H1 (cell line): ENCODE measurements around the gene EPYC. TPM values are rescaled to one million over a fixed set of nuclear protein-coding genes. Genes with fewer than 3 reads are reported as not detected.

Source experiments
- CTCF ChIA-PET: fragments of 300-600 bp; sonication (Branson Sonifier 250); formaldehyde crosslinking; loops from one replicate; lab custom pipeline; 2021; ENCODE audit not compliant: partially characterized antibody; lab: Charles Lee
- POLR2A ChIA-PET: fragments of 300-600 bp; sonication (Branson Sonifier 250); formaldehyde crosslinking; loops from one replicate; lab custom pipeline; 2021; ENCODE audit warnings: inconsistent platforms; ENCODE audit not compliant: partially characterized antibody; lab: Charles Lee
- DNase-seq, 2 experiments: peaks; one replicate each; pipeline versions ENCODE4 v3.0.0 to v3.0.0-alpha.2; 2010 to 2022; ENCODE audit warnings: low spot score in 2 of 2, low read depth in 1 of 2, mixed read lengths in 1 of 2
- FAIRE-seq: peaks from 2 replicates; lab custom pipeline; 2011; peaks lifted over from hg19 to GRCh38; lab: Jason Lieb, UNC
- H2AFZ ChIP-seq: 2 replicates; pipeline ENCODE4 v1.8.1; 2012; ENCODE audit warnings: low read length, inconsistent platforms
- H2AK5ac ChIP-seq: 2 replicates; pipeline ENCODE4 v1.6.1; 2013; ENCODE audit warnings: low read depth, low read length
- H2BK120ac ChIP-seq: replicated peaks from 2 replicates; pipeline ENCODE3; 2013; ENCODE audit warnings: low read depth, low read length, inconsistent platforms
- H2BK12ac ChIP-seq: 2 replicates; pipeline ENCODE4 v1.6.1; 2013; ENCODE audit warnings: low read depth, low read length
- H2BK15ac ChIP-seq: 2 replicates; pipeline ENCODE4 v1.6.1; 2013; ENCODE audit warnings: low read length
- H2BK20ac ChIP-seq: 2 replicates; pipeline ENCODE4 v1.6.1; 2013; ENCODE audit warnings: low read length
- H2BK5ac ChIP-seq: 2 replicates; pipeline ENCODE4 v1.6.1; 2013; ENCODE audit warnings: low read depth, low read length
- H3K14ac ChIP-seq: 2 replicates; pipeline ENCODE4 v1.6.1; 2013; ENCODE audit warnings: inconsistent platforms; ENCODE audit not compliant: insufficient read length
- H3K18ac ChIP-seq: 2 replicates; pipeline ENCODE4 v1.6.1; 2013; ENCODE audit warnings: low read length; ENCODE audit errors: extremely low read depth
- H3K23ac ChIP-seq: 2 replicates; pipeline ENCODE4 v1.6.1; 2013; ENCODE audit warnings: inconsistent platforms; ENCODE audit not compliant: insufficient read length
- H3K23me2 ChIP-seq: 2 replicates; pipeline ENCODE4 v1.6.1; 2013; ENCODE audit warnings: low read depth, low read length
- H3K27ac ChIP-seq: 2 replicates; pipeline ENCODE4 v1.6.1; 2011; ENCODE audit warnings: low read depth, low read length, inconsistent platforms
- H3K27me3 ChIP-seq, 4 experiments: replicated peaks in 1 of 4; 1 replicate in 1 of 4; 2 replicates in 3 of 4; pipeline versions ENCODE4 v1.6.1 to v1.8.1; 2011 to 2013; ENCODE audit warnings: low read length in 3 of 4, mild to moderate bottlenecking in 3 of 4, inconsistent platforms in 2 of 4, mixed read lengths in 2 of 4, moderate library complexity in 1 of 4; ENCODE audit not compliant: control insufficient read depth in 3 of 4, insufficient read depth in 3 of 4; ENCODE audit errors: extremely low read depth in 1 of 4
- H3K36me3 ChIP-seq, 4 experiments: 2 replicates each; pipeline versions ENCODE4 v1.6.1 to v1.8.1; 2011 to 2013; ENCODE audit warnings: mild to moderate bottlenecking in 4 of 4, low read length in 3 of 4, moderate library complexity in 2 of 4, control low read depth in 1 of 4, inconsistent platforms in 1 of 4; ENCODE audit not compliant: insufficient read depth in 4 of 4, control insufficient read depth in 2 of 4
- H3K4ac ChIP-seq: replicated peaks from 2 replicates; pipeline ENCODE3; 2013; ENCODE audit warnings: low read length, low read depth, mixed read lengths, inconsistent platforms; ENCODE audit not compliant: insufficient read length
- H3K4me1 ChIP-seq, 4 experiments: replicated peaks in 1 of 4; 1 replicate in 1 of 4; 2 replicates in 3 of 4; pipeline versions ENCODE4 v1.6.1 to v1.8.1; 2011 to 2013; ENCODE audit warnings: low read length in 3 of 4, inconsistent platforms in 2 of 4, mixed read lengths in 1 of 4; ENCODE audit not compliant: insufficient read depth in 4 of 4, control insufficient read depth in 3 of 4
- H3K4me2 ChIP-seq, 2 experiments: 2 replicates each; pipeline versions ENCODE4 v1.6.1 to v1.8.1; 2011 to 2013; ENCODE audit warnings: low read depth in 2 of 2, low read length in 2 of 2, control low read depth in 1 of 2, inconsistent platforms in 1 of 2, mild to moderate bottlenecking in 1 of 2; ENCODE audit not compliant: insufficient read depth in 1 of 2
- H3K4me3 ChIP-seq, 4 experiments: fragments of 200-600, 300-600 bp in 1 of 4; sonication (generic), shearing (Covaris generic), sonication (Bioruptor Twin) in 1 of 4; 2 replicates each; pipeline versions ENCODE4 v1.5.1 to v1.8.1; 2011 to 2016; ENCODE audit warnings: low read length in 4 of 4, low read depth in 3 of 4, control low read depth in 2 of 4, inconsistent platforms in 2 of 4, mild to moderate bottlenecking in 2 of 4, mixed read lengths in 1 of 4, moderate library complexity in 1 of 4; ENCODE audit not compliant: insufficient read depth in 2 of 4; ENCODE audit errors: extremely low read depth in 1 of 4
- H3K56ac ChIP-seq: replicated peaks from 2 replicates; pipeline ENCODE3; 2013; ENCODE audit warnings: low read depth, mild to moderate bottlenecking, mixed read lengths, low read length, inconsistent platforms; ENCODE audit not compliant: insufficient read length
- H3K79me1 ChIP-seq: 2 replicates; pipeline ENCODE4 v1.6.1; 2013; ENCODE audit warnings: low read depth, low read length, control low read depth
- H3K79me2 ChIP-seq, 2 experiments: 2 replicates each; pipeline versions ENCODE4 v1.6.1 to v1.8.1; 2012 to 2013; ENCODE audit warnings: low read length in 2 of 2, mild to moderate bottlenecking in 2 of 2, inconsistent platforms in 1 of 2; ENCODE audit not compliant: insufficient read depth in 2 of 2, control insufficient read depth in 1 of 2
- H3K9ac ChIP-seq, 4 experiments: replicated peaks in 1 of 4; 1 replicate in 1 of 4; 2 replicates in 3 of 4; pipeline versions ENCODE4 v1.6.1 to v1.8.1; 2011 to 2013; ENCODE audit warnings: low read depth in 3 of 4, low read length in 3 of 4, control low read depth in 2 of 4, mild to moderate bottlenecking in 2 of 4, moderate library complexity in 2 of 4, inconsistent platforms in 1 of 4; ENCODE audit errors: extremely low read depth in 1 of 4
- H3K9me3 ChIP-seq, 2 experiments: 2 replicates each; pipeline versions ENCODE4 v1.6.1 to v1.8.1; 2012 to 2013; ENCODE audit warnings: mild to moderate bottlenecking in 2 of 2, moderate library complexity in 2 of 2, control low read depth in 1 of 2, inconsistent platforms in 1 of 2, low read depth in 1 of 2, low read length in 1 of 2, mixed read lengths in 1 of 2; ENCODE audit not compliant: insufficient read depth in 2 of 2
- H4K20me1 ChIP-seq, 2 experiments: replicated peaks in 1 of 2; 2 replicates each; pipeline versions ENCODE3 to v1.8.1; 2011 to 2013; ENCODE audit warnings: inconsistent platforms in 2 of 2, low read length in 2 of 2, mild to moderate bottlenecking in 1 of 2; ENCODE audit not compliant: insufficient read depth in 2 of 2, control insufficient read depth in 1 of 2
- H4K5ac ChIP-seq: 2 replicates; pipeline ENCODE4 v1.6.1; 2013; ENCODE audit warnings: low read length, low read depth, mixed read lengths, inconsistent platforms; ENCODE audit not compliant: insufficient read length
- H4K8ac ChIP-seq: 2 replicates; pipeline ENCODE4 v1.8.0; 2013; ENCODE audit warnings: mild to moderate bottlenecking, moderate library complexity, low read length, inconsistent platforms; ENCODE audit not compliant: insufficient read depth; ENCODE audit errors: extremely low read depth
- H4K91ac ChIP-seq: replicated peaks from 2 replicates; pipeline ENCODE3; 2013; ENCODE audit warnings: low read length, mixed read lengths, inconsistent platforms; ENCODE audit not compliant: insufficient read length
- BCL11A ChIP-seq, 2 experiments: IDR thresholded peaks; one replicate each; pipeline ENCODE4 v1.6.1; 2011; ENCODE audit warnings: low read depth in 2 of 2, low read length in 2 of 2, mild to moderate bottlenecking in 2 of 2
- BRCA1 ChIP-seq: IDR thresholded peaks from 2 replicates; pipeline ENCODE4 v1.6.1; 2012; ENCODE audit warnings: low read depth, low read length, improper control_type of control experiment
- CHD1 ChIP-seq: IDR thresholded peaks from 2 replicates; pipeline ENCODE4 v1.6.1; 2012; ENCODE audit warnings: low read depth, low read length, improper control_type of control experiment
- E2F6 ChIP-seq: IDR thresholded peaks from 2 replicates; pipeline ENCODE4 v1.6.1; 2012; ENCODE audit warnings: inconsistent platforms
- EGR1 ChIP-seq: IDR thresholded peaks from 2 replicates; pipeline ENCODE4 v1.6.1; 2011; ENCODE audit warnings: low read depth, low read length, borderline replicate concordance
- KDM4A ChIP-seq: IDR thresholded peaks from one replicate; pipeline ENCODE4 v1.7.1; 2012; ENCODE audit warnings: low read depth, mild to moderate bottlenecking, moderate library complexity, low read length, inconsistent platforms; ENCODE audit not compliant: severe bottlenecking
- MAX ChIP-seq: IDR thresholded peaks from 2 replicates; pipeline ENCODE4 v1.6.1; 2012; ENCODE audit warnings: inconsistent platforms
- RAD21 ChIP-seq, 2 experiments: IDR thresholded peaks in 1 of 2; conservative IDR thresholded peaks in 1 of 2; 2 replicates each; pipeline ENCODE4 v1.6.1; 2011; ENCODE audit warnings: low read depth in 2 of 2, low read length in 2 of 2, improper control_type of control experiment in 1 of 2, inconsistent platforms in 1 of 2, mild to moderate bottlenecking in 1 of 2, moderate library complexity in 1 of 2
- SIN3A ChIP-seq, 2 experiments: IDR thresholded peaks in 1 of 2; conservative IDR thresholded peaks in 1 of 2; 2 replicates each; pipeline ENCODE4 v1.6.1; 2011 to 2012; ENCODE audit warnings: low read length in 2 of 2, improper control_type of control experiment in 1 of 2, low read depth in 1 of 2, mild to moderate bottlenecking in 1 of 2
- SUZ12 ChIP-seq: fragments of 200-600 bp; sonication (generic); IDR thresholded peaks from 2 replicates; pipeline ENCODE4 v1.6.1; 2012; ENCODE audit warnings: mild to moderate bottlenecking, inconsistent platforms, low read length, moderate library complexity, mixed read lengths
- TEAD4 ChIP-seq: IDR thresholded peaks from 2 replicates; pipeline ENCODE4 v1.6.1; 2012; ENCODE audit warnings: low read depth, low read length, inconsistent platforms, mixed read lengths
- WGBS, 2 experiments: shearing (Covaris generic) in 1 of 2; methylation state at CpG; one replicate each; pipeline versions ENCODE4 v1.1.6 to v1.1.7; 2013 to 2015; ENCODE audit warnings: low lambda C conversion rate in 2 of 2, mixed read lengths in 2 of 2, inconsistent platforms in 1 of 2, low coverage in 1 of 2, missing lambda C conversion rate in 1 of 2; ENCODE audit not compliant: insufficient replicate concordance in 2 of 2, insufficient coverage in 1 of 2, insufficient read length in 1 of 2; ENCODE audit errors: extremely low coverage in 1 of 2, missing lambda C conversion rate in 1 of 2; 5-methylcytosine and 5-hydroxymethylcytosine counted together
- polyA plus RNA-seq, 7 experiments: library from polyadenylated mRNA; depleted of rRNA in 3 of 7; stranded (reverse) in 5 of 7; unstranded in 2 of 7; fragments of >200 nt in 5 of 7; fragments of 200-250 nt in 2 of 7; gene quantifications; 1 replicate in 5 of 7; 2 replicates in 1 of 7; 4 replicates in 1 of 7; pipeline versions ENCODE4 v1.2.1 to v1.2.3, GENCODE V29; 2011 to 2013; ENCODE audit warnings: missing spikeins in 2 of 7, mixed read lengths in 2 of 7
- total RNA-seq: library from RNA; stranded (reverse); fragmentation: NEBNext Ultra II Directional; extraction: Animal tissue kit (Norgen Biotek cat#: 25700); gene quantifications from 2 replicates; pipeline ENCODE4 v1.2.1, GENCODE V29; 2021
- TF ChIP-seq, protein P1 (sequence below): IDR thresholded peaks from 2 replicates; pipeline ENCODE4 v1.6.1; 2011; ENCODE audit warnings: low read length, improper control_type of control experiment

The EPYC gene
- total and polyA plus RNA-seq, 2 of the 8 experiments (the other 6 are each of a cell fraction or from before 2014, with no cell fraction given): not detected

DNA sequence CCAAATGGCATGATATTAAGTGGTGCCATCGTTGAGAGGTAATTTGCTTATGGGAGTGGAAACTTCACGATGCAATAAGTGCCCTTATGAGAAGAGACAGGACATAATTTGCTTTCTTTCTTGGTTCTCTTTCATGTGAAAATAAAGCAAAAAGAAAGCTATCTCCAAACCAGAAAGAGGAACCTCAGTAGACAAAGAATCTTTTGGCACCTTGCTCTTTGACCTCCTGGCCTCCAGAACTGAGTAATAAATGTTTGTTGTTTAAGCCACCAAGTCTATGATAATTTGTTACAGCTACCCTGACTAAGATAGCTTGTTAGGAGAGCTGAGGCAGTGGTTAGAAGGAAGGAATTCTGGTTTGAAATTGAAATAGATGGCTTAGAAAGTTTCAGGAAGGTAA is 89.4 kb downstream of the EPYC start:
- no peak for FAIRE-seq
- no peak for TF ChIP-seq SIN3A (conservative IDR thresholded peaks at IDR 0.05 in 1 of 2, IDR thresholded peaks at IDR 0.05 in 1 of 2; ENCODE audit: low read depth in 1 of 2, low read length in 2 of 2)
- TF ChIP-seq BCL11A (IDR thresholded peaks at IDR 0.05; ENCODE audit: low read depth in 2 of 2, low read length in 2 of 2): no peak
- no peak for TF ChIP-seq KDM4A
- TF ChIP-seq TEAD4: no peak
- TF ChIP-seq SUZ12: no peak
- TF ChIP-seq EGR1: no peak
- no peak for TF ChIP-seq RAD21 (IDR thresholded peaks at IDR 0.05 in 1 of 2, conservative IDR thresholded peaks at IDR 0.05 in 1 of 2; ENCODE audit: low read depth in 2 of 2, low read length in 2 of 2)
- no peak for TF ChIP-seq E2F6
- TF ChIP-seq MAX: no peak
- no peak for TF ChIP-seq CHD1
- TF ChIP-seq, protein P1, sequence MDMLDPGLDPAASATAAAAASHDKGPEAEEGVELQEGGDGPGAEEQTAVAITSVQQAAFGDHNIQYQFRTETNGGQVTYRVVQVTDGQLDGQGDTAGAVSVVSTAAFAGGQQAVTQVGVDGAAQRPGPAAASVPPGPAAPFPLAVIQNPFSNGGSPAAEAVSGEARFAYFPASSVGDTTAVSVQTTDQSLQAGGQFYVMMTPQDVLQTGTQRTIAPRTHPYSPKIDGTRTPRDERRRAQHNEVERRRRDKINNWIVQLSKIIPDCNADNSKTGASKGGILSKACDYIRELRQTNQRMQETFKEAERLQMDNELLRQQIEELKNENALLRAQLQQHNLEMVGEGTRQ: no peak
- no peak for TF ChIP-seq BRCA1

More for the DNA sequence above, 89.4 kb downstream of the EPYC start:
- H2AFZ ChIP-seq: no peak overlapping the region
- H2BK5ac ChIP-seq: no peak overlapping the region
- H3K27ac ChIP-seq: no peak overlapping the region
- H3K79me2 ChIP-seq: no peaks in the 10 kb centered on the region
- no peaks in the 10 kb centered on the region for H3K27me3 ChIP-seq
- H3K9ac ChIP-seq: no peak overlapping the region
- H3K4me2 ChIP-seq: no peak overlapping the region
- H3K56ac ChIP-seq: no peak overlapping the region
- H3K18ac ChIP-seq: no peak overlapping the region
- H4K5ac ChIP-seq: no peak overlapping the region
- H4K20me1 ChIP-seq: no peaks in the 10 kb centered on the region
- no peaks in the 10 kb centered on the region for H3K23me2 ChIP-seq
- 92% methylated on average over 2 of the region's 2 CpGs; no CpG with 5 or more reads in 1 of the 2 experiments for WGBS, 2 experiments
- H3K23ac ChIP-seq: no peak overlapping the region
- H3K4ac ChIP-seq: no peak overlapping the region
- no peak overlapping the region for H4K8ac ChIP-seq
- no peak overlapping the region for H2BK120ac ChIP-seq
- no peak overlapping the region for H3K14ac ChIP-seq
- H3K9me3 ChIP-seq: no peaks in the 10 kb centered on the region
- H2BK15ac ChIP-seq: no peak overlapping the region
- H3K4me3 ChIP-seq: no peak overlapping the region
- H2AK5ac ChIP-seq: no peak overlapping the region
- POLR2A ChIA-PET: no interaction called here
- no peaks in the 10 kb centered on the region for H3K79me1 ChIP-seq
- no peak overlapping the region for H2BK12ac ChIP-seq
- H2BK20ac ChIP-seq: no peak overlapping the region
- CTCF ChIA-PET: no interaction called here
- peaks cover 0 to 3% (median 0%) of the 10 kb centered on the region in 4 experiments; a peak in 1 of 7 replicates for H3K4me1 ChIP-seq
- H3K36me3 ChIP-seq: no peaks in the 10 kb centered on the region
- no peak for DNase-seq
- no peak overlapping the region for H4K91ac ChIP-seq
